ENCODE results near the gene RDM1. TPM values are rescaled to one million over a fixed set of nuclear protein-coding genes. Genes with fewer than 3 reads are reported as not detected.

Gene RDM1
- total RNA-seq, 1 experiment from 2014 or later = 11.7 TPM

- H2AFZ ChIP-seq (ENCODE audit: low read depth, low read length, poor library complexity, severe bottlenecking) = no peak overlapping the region
- H3K79me2 ChIP-seq (ENCODE audit: insufficient read depth, low read length) = no peaks in the 10 kb centered on the region
- no peak overlapping the region for H3K4me2 ChIP-seq (ENCODE audit: low read length)
- no peak overlapping the region for H3K4me3 ChIP-seq (replicated peaks in 1 of 2; ENCODE audit: low read depth in 1 of 2, low read length in 2 of 2)
- TF ChIP-seq EZH2phosphoT487 (IDR thresholded peaks at IDR 0.05; ENCODE audit: borderline replicate concordance) (no peak), EGR1 (IDR thresholded peaks at IDR 0.05; ENCODE audit: low read depth) (no peak), ZFX (IDR thresholded peaks at IDR 0.05) (no peak), REST (IDR thresholded peaks at IDR 0.05; ENCODE audit: low read depth) (no peak)
- no peaks in the 10 kb centered on the region for H3K9me2 ChIP-seq (ENCODE audit: insufficient read depth)
- BruUV-seq (replicated peaks) = no TSS peak
- H4K20me1 ChIP-seq (ENCODE audit: insufficient read depth) = no peaks in the 10 kb centered on the region
- RAD21 ChIA-PET (ENCODE audit: low non-redundant PET in 1 of 2, low total read pairs in 2 of 2, uncharacterized antibody in 2 of 2, unreplicated experiment in 2 of 2) = no interaction called here
- no peak for ATAC-seq
- no peaks in the 10 kb centered on the region for H3K27me3 ChIP-seq (ENCODE audit: insufficient read depth, low read length)
- no peaks in the 10 kb centered on the region for H3K4me1 ChIP-seq (ENCODE audit: control insufficient read depth in 1 of 2, insufficient read depth in 2 of 2, low read length in 2 of 2)
- H3K36me3 ChIP-seq (ENCODE audit: control insufficient read depth in 1 of 2, insufficient read depth in 2 of 2, low read length in 2 of 2) = no peaks in the 10 kb centered on the region
- DNase-seq (ENCODE audit: low read depth, low spot score) = no peak
- no peak overlapping the region for H3K27ac ChIP-seq (ENCODE audit: low read depth, low read length)
- POLR2A ChIA-PET = no interaction called here
- H3K9me3 ChIP-seq (ENCODE audit: control insufficient read depth in 1 of 2, insufficient read depth in 1 of 2, low read depth in 1 of 2, low read length in 2 of 2) = no peaks in the 10 kb centered on the region
- H3K9ac ChIP-seq (ENCODE audit: low read length) = no peak overlapping the region
- intact Hi-C loops (cut with micrococcal nuclease) = no loop called here
- CTCF ChIA-PET = no interaction called here
These were observed 55.3 kb downstream of the RDM1 start for GRCh38 chr17:35875072-35875799.
